ENCODE results near the gene MARF1. TPM values are rescaled to one million over a fixed set of nuclear protein-coding genes. Genes with fewer than 3 reads are reported as not detected.
"Not testable (repeated sequence)": the region's sequence is repeated elsewhere in the genome, so short reads cannot be mapped to it uniquely, and the experiment has no call there.

Gene MARF1, protein sequence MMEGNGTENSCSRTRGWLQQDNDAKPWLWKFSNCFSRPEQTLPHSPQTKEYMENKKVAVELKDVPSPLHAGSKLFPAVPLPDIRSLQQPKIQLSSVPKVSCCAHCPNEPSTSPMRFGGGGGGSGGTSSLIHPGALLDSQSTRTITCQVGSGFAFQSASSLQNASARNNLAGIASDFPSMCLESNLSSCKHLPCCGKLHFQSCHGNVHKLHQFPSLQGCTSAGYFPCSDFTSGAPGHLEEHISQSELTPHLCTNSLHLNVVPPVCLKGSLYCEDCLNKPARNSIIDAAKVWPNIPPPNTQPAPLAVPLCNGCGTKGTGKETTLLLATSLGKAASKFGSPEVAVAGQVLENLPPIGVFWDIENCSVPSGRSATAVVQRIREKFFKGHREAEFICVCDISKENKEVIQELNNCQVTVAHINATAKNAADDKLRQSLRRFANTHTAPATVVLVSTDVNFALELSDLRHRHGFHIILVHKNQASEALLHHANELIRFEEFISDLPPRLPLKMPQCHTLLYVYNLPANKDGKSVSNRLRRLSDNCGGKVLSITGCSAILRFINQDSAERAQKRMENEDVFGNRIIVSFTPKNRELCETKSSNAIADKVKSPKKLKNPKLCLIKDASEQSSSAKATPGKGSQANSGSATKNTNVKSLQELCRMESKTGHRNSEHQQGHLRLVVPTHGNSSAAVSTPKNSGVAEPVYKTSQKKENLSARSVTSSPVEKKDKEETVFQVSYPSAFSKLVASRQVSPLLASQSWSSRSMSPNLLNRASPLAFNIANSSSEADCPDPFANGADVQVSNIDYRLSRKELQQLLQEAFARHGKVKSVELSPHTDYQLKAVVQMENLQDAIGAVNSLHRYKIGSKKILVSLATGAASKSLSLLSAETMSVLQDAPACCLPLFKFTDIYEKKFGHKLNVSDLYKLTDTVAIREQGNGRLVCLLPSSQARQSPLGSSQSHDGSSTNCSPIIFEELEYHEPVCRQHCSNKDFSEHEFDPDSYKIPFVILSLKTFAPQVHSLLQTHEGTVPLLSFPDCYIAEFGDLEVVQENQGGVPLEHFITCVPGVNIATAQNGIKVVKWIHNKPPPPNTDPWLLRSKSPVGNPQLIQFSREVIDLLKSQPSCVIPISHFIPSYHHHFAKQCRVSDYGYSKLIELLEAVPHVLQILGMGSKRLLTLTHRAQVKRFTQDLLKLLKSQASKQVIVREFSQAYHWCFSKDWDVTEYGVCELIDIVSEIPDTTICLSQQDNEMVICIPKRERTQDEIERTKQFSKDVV (N-terminal part only)
- total RNA-seq (10 to 100 TPM; 73.5 to 92.8 TPM), polyA plus RNA-seq (10 to 100 TPM; 28.8 to 34.2 TPM)
- long read RNA-seq, donor 1, full-length matches to known transcripts, result 4 of 22 reads
- long read RNA-seq, donor 1, partial matches to known transcripts, result 4 of 22 reads
- long read RNA-seq, donor 1, other reads (novel, unspliced or antisense), result 14 of 22 reads
- long read RNA-seq, donor 2, partial matches to known transcripts, result 7 of 15 reads
- long read RNA-seq, donor 2, other reads (novel, unspliced or antisense), result 5 of 15 reads

DNA sequence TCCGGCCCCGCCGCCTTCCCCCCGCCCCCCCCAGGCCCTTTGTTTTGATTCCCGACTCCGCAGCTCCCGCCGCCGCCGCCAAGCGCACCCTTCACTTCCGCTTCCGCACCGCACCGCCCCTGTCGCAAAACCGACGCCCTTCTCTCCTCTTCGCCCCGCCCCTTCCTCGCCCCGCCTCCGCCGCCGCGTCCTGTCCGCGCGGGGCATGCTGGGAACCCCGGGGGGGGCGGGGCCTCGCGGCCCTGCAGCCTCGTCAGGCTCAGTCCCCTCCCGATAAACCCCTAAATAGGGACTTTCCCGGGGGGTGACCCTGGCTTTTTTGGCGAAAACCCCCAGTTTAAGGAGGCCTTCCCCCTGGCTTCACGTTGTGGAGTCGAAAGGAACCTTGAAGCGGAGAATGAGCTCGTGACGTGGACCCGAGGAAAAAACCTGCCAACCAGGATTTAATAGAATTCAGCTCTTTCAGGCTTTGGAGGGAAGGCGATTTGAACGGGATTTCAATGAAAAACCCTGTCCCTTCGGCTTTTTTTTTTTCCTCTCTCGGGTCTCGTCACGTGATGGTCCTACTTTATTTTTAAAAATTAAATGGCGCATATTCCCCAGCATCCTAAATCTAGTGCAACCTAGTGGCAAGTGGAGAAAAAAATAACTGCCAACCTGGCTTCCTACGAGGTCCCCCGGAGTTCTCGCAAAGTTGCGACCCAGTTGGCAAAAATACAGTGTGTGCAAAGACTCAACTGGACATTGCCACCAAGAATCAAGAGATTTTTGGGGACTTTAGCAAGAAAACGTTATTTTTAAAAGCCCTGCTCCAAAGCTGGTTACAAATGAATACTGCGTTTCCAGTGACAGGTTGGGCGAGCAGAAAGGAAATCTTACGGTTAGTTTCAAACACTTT is at the start of gene MARF1:
Gene MARF1, minus strand, starts transcription at position 107 of the 898 bp plus-strand sequence. CDS start 3,921 bp downstream, outside the sequence.
- WGBS, 2 donors, result 0 to 1% methylated on average over 54 to 58 of the region's 58 CpGs
- peak; percentile 99 for ATAC-seq (ENCODE audit: low FRiP score)
- DNase-seq, result peak; percentile 100
- Histone ChIP-seq H3K27me3 (ENCODE audit: control insufficient read depth in 1 of 2, insufficient read depth in 2 of 2, low read length in 1 of 2) (no peaks in the 10 kb centered on the region), H3K4me1 (ENCODE audit: control insufficient read depth in 1 of 2, insufficient read depth in 2 of 2, low read length in 2 of 2) (peaks cover 0 to 2% of the 10 kb centered on the region in 2 donors), H3K4me3 (ENCODE audit: low read length in 2 of 2) (peak within 1 kb of the TSS; percentile 63 to 98), H3K27ac (ENCODE audit: low read depth in 1 of 2, low read length in 2 of 2) (peak within 1 kb of the TSS; percentile 51 to 99), H3K36me3 (ENCODE audit: control insufficient read depth in 1 of 2, insufficient read depth in 2 of 2, low read length in 1 of 2) (no peaks in the 10 kb centered on the region), H3K9me3 (ENCODE audit: control insufficient read depth, low read length) (no peaks in the 10 kb centered on the region)
- intact Hi-C loops (cut with DNase I), result loop anchor here in 1 of 2 donors (5.0 kb wide), 1 partner anchor 549 kb away; no protein-coding TSS in a partner anchor

DNA sequence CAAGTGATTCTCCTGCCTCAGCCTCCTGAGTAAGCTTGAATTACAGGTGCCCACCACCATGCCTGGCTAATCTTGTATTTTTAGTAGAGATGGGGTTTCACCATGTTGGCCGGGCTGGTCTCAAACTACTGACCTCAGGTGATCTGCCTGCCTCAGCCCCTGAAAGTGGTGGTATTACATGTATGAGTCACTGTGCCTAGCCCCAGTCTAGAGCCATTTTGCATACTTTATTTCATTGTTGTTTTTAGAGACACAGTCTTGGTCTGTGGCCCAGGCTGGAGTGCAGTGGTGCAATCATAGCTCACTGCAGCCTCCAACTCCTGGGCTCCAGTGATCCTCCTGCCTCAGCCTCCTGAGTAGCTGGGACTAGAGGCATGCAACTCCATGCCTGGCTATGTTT is 49.6 kb upstream of the MARF1 start:
- intact Hi-C loops (cut with DNase I); DNase-seq; ATAC-seq (ENCODE audit: low FRiP score); H3K36me3 ChIP-seq (ENCODE audit: control insufficient read depth in 1 of 2, insufficient read depth in 2 of 2, low read length in 1 of 2); H3K27me3 ChIP-seq (ENCODE audit: control insufficient read depth in 1 of 2, insufficient read depth in 2 of 2, low read length in 1 of 2); H3K4me3 ChIP-seq (ENCODE audit: low read length in 2 of 2); H3K4me1 ChIP-seq (ENCODE audit: control insufficient read depth in 1 of 2, insufficient read depth in 2 of 2, low read length in 2 of 2); H3K27ac ChIP-seq (ENCODE audit: low read depth in 1 of 2, low read length in 2 of 2); H3K9me3 ChIP-seq (ENCODE audit: control insufficient read depth, low read length): not testable (repeated sequence)
- 98 to 100% methylated on average over 1 of the region's 1 CpG for WGBS, 2 donors

GRCh38 chr16:15691046-15691445 is 48.1 kb upstream of the MARF1 start:
- Histone ChIP-seq H3K27me3 (ENCODE audit: control insufficient read depth in 1 of 2, insufficient read depth in 2 of 2, low read length in 1 of 2) (no peaks in the 10 kb centered on the region), H3K36me3 (ENCODE audit: control insufficient read depth in 1 of 2, insufficient read depth in 2 of 2, low read length in 1 of 2) (peaks cover 0 to 6% of the 10 kb centered on the region in 2 donors), H3K4me3 (ENCODE audit: low read length in 2 of 2) (no peak overlapping the region), H3K27ac (ENCODE audit: low read depth in 1 of 2, low read length in 2 of 2) (peak overlapping the region in 1 of 2 donors; percentile 50), H3K9me3 (ENCODE audit: control insufficient read depth, low read length) (no peaks in the 10 kb centered on the region), H3K4me1 (ENCODE audit: control insufficient read depth in 1 of 2, insufficient read depth in 2 of 2, low read length in 2 of 2) (no peaks in the 10 kb centered on the region)
- intact Hi-C loops (cut with DNase I), result no loop called here
- ATAC-seq (ENCODE audit: low FRiP score) (no peak), DNase-seq (no peak)
- WGBS, 2 donors, result 70 to 71% methylated on average over 10 of the region's 10 CpGs

DNA sequence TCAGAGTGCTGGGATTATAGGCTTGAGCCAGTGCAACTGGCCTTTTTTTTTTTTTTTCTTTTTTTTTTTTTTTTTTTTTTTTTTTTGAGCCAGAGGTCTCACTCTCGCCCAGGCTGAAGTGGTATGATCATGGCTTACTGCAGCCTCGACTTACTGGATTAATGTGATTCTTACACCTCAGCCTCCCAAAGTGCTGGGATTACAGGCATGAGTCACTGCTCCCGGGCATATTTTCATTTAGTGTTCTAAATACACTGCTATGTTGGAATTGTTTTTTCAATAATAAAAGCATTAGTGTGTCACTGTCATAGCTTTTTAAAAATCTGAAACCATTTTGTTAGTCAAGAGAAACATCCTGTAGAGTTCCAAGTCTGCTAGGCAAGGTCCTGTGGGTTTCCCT is 47.3 kb upstream of the MARF1 start:
- Histone ChIP-seq H3K36me3 (ENCODE audit: control insufficient read depth in 1 of 2, insufficient read depth in 2 of 2, low read length in 1 of 2) (peaks cover 0 to 6% of the 10 kb centered on the region in 2 donors), H3K4me3 (ENCODE audit: low read length in 2 of 2) (no peak overlapping the region), H3K27ac (ENCODE audit: low read depth in 1 of 2, low read length in 2 of 2) (peak overlapping the region in 1 of 2 donors; percentile 87), H3K9me3 (ENCODE audit: control insufficient read depth, low read length) (no peaks in the 10 kb centered on the region), H3K4me1 (ENCODE audit: control insufficient read depth in 1 of 2, insufficient read depth in 2 of 2, low read length in 2 of 2) (no peaks in the 10 kb centered on the region), H3K27me3 (ENCODE audit: control insufficient read depth in 1 of 2, insufficient read depth in 2 of 2, low read length in 1 of 2) (no peaks in the 10 kb centered on the region)
- 9 to 15% methylated on average over 3 of the region's 3 CpGs for WGBS, 2 donors
- peak in 1 of 2 donors; percentile 19 for DNase-seq
- ATAC-seq (ENCODE audit: low FRiP score), result peak; percentile 40
- intact Hi-C loops (cut with DNase I), result no loop called here

DNA sequence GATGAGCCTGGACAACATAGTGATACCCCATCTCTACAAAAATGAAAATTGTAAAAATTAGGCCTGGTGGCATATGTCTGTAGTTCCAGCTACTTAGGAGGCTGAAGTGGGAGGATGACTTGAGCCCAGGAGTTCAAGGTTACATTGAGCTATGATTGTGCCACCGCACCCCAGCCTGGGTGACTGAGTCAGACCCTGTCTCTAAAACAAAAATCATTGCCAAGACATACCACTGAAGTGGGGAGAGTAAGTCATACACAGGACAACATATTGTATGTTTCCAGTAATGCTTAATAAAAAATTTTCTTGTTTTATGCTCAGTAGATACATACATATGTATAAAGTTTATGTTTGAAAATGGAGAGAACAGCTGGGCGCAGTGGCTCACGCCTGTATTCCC is 46.3 kb upstream of the MARF1 start:
- H3K27ac ChIP-seq (ENCODE audit: low read depth in 1 of 2, low read length in 2 of 2), result no peak overlapping the region
- 83 to 88% methylated on average over 3 of the region's 3 CpGs for WGBS, 2 donors
- intact Hi-C loops (cut with DNase I), result no loop called here
- ATAC-seq (ENCODE audit: low FRiP score) (no peak), DNase-seq (no peak)
- peaks cover 0 to 5% of the 10 kb centered on the region in 2 donors for H3K36me3 ChIP-seq (ENCODE audit: control insufficient read depth in 1 of 2, insufficient read depth in 2 of 2, low read length in 1 of 2)
- H3K4me1 ChIP-seq (ENCODE audit: control insufficient read depth in 1 of 2, insufficient read depth in 2 of 2, low read length in 2 of 2), result no peaks in the 10 kb centered on the region
- H3K4me3 ChIP-seq (ENCODE audit: low read length in 2 of 2), result no peak overlapping the region
- no peaks in the 10 kb centered on the region for H3K9me3 ChIP-seq (ENCODE audit: control insufficient read depth, low read length)
- H3K27me3 ChIP-seq (ENCODE audit: control insufficient read depth in 1 of 2, insufficient read depth in 2 of 2, low read length in 1 of 2), result no peaks in the 10 kb centered on the region

DNA sequence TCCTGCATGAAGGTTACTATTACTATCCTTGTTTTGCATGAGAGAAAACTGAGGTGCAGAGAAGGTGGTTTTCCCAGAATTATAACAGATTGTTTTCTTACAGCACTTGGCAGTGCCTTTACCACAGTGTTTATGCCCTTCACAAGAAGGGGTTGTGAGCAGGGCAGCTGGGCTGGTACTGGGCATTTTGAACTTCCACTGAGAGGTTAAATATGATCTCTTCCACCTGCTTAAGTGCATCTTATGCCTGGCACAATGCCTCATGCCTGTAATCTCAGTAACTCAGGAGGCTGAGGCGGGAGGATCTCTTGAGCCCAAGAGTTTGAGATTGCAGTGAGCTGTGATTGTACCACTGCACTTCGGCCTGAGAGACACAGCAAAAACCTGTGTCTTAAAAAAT is 43.3 kb upstream of the MARF1 start:
- Histone ChIP-seq H3K36me3 (ENCODE audit: control insufficient read depth in 1 of 2, insufficient read depth in 2 of 2, low read length in 1 of 2) (peaks cover 0 to 5% of the 10 kb centered on the region in 2 donors), H3K27me3 (ENCODE audit: control insufficient read depth in 1 of 2, insufficient read depth in 2 of 2, low read length in 1 of 2) (no peaks in the 10 kb centered on the region), H3K9me3 (ENCODE audit: control insufficient read depth, low read length) (no peaks in the 10 kb centered on the region), H3K4me1 (ENCODE audit: control insufficient read depth in 1 of 2, insufficient read depth in 2 of 2, low read length in 2 of 2) (no peaks in the 10 kb centered on the region), H3K27ac (ENCODE audit: low read depth in 1 of 2, low read length in 2 of 2) (no peak overlapping the region), H3K4me3 (ENCODE audit: low read length in 2 of 2) (no peak overlapping the region)
- 96 to 98% methylated on average over 2 of the region's 2 CpGs for WGBS, 2 donors
- DNase-seq (no peak), ATAC-seq (ENCODE audit: low FRiP score) (no peak)
- intact Hi-C loops (cut with DNase I), result no loop called here

DNA sequence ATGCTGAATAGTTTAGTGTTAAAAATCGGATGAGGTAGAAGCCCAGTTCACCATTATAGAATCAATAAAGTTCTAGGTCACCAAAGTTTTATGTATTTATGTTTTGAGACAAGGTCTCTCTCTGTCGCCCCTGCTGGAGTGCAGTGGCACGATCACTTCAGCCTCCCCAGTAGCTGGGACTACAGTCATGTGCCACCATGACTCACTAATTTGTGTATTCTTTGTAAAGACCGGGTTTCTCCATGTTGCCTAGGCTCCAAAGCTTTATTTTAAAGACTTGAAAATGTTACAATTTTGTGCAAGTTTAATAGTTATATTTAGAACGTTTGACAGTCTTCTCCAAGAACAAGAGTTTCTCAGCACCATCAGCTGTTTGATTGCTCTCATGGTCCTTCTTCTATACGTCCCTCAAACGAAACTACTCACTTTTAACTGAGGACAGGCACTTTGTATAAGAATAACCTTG is 39.2 kb upstream of the MARF1 start:
- WGBS, 2 donors, result 25 to 30% methylated on average over 7 of the region's 7 CpGs
- H3K4me3 ChIP-seq (ENCODE audit: low read length in 2 of 2), result no peak overlapping the region
- H3K27me3 ChIP-seq (ENCODE audit: control insufficient read depth in 1 of 2, insufficient read depth in 2 of 2, low read length in 1 of 2), result no peaks in the 10 kb centered on the region
- no peaks in the 10 kb centered on the region for H3K4me1 ChIP-seq (ENCODE audit: control insufficient read depth in 1 of 2, insufficient read depth in 2 of 2, low read length in 2 of 2)
- DNase-seq, result peak; percentile 76 to 81
- H3K36me3 ChIP-seq (ENCODE audit: control insufficient read depth in 1 of 2, insufficient read depth in 2 of 2, low read length in 1 of 2), result peaks cover 0 to 3% of the 10 kb centered on the region in 2 donors
- H3K9me3 ChIP-seq (ENCODE audit: control insufficient read depth, low read length), result no peaks in the 10 kb centered on the region
- H3K27ac ChIP-seq (ENCODE audit: low read depth in 1 of 2, low read length in 2 of 2), result no peak overlapping the region
- intact Hi-C loops (cut with DNase I), result no loop called here
- ATAC-seq (ENCODE audit: low FRiP score), result peak; percentile 74
